Omental fat pad (tissue), 4 donors: ENCODE measurements around the gene PRELID3B. TPM values are rescaled to one million over a fixed set of nuclear protein-coding genes. Genes with fewer than 3 reads are reported as not detected.
"Not testable (repeated sequence)": the region's sequence is repeated elsewhere in the genome, so short reads cannot be mapped to it uniquely, and the experiment has no call there.

Experiments used
- ATAC-seq: fragments of 150-250 bp; one replicate; pipeline ENCODE4 v1.9.1; 2016; ENCODE audit warnings: mild to moderate bottlenecking, moderate library complexity; ENCODE audit not compliant: low FRiP score
- DNase-seq: peaks from one replicate; pipeline ENCODE4 v3.0.0-alpha.2; 2019; ENCODE audit warnings: low spot score
- total RNA-seq, 4 donors: library from RNA; depleted of rRNA; stranded (reverse); fragments of >200 nt; gene quantifications; one replicate each; pipeline ENCODE4 v1.1.0, GENCODE V29; 2016
- TF ChIP-seq, protein P1 (sequence below), 3 donors: fragments of 450-650 bp; IDR thresholded peaks; one replicate each; pipeline ENCODE4 v1.5.1; 2016 to 2017; ENCODE audit warnings: antibody characterized with exemption in 3 of 3, mild to moderate bottlenecking in 3 of 3, moderate library complexity in 2 of 3

Gene PRELID3B
- total RNA-seq, 4 donors from 2014 or later, result 33.1 to 71.1 (median 51.2) TPM

GRCh38 chr20:59043698-59044097 lies 1.1 kb upstream of the PRELID3B start:
- DNase-seq, result no peak
- no peak for ATAC-seq
- TF ChIP-seq, protein P1, sequence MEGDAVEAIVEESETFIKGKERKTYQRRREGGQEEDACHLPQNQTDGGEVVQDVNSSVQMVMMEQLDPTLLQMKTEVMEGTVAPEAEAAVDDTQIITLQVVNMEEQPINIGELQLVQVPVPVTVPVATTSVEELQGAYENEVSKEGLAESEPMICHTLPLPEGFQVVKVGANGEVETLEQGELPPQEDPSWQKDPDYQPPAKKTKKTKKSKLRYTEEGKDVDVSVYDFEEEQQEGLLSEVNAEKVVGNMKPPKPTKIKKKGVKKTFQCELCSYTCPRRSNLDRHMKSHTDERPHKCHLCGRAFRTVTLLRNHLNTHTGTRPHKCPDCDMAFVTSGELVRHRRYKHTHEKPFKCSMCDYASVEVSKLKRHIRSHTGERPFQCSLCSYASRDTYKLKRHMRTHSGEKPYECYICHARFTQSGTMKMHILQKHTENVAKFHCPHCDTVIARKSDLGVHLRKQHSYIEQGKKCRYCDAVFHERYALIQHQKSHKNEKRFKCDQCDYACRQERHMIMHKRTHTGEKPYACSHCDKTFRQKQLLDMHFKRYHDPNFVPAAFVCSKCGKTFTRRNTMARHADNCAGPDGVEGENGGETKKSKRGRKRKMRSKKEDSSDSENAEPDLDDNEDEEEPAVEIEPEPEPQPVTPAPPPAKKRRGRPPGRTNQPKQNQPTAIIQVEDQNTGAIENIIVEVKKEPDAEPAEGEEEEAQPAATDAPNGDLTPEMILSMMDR (IDR thresholded peaks at IDR 0.05), result no peak

GRCh38 chr20:59042796-59043631 lies 428 bp upstream of the PRELID3B start:
- TF ChIP-seq, protein P1 (IDR thresholded peaks at IDR 0.05), result no peak

DNA sequence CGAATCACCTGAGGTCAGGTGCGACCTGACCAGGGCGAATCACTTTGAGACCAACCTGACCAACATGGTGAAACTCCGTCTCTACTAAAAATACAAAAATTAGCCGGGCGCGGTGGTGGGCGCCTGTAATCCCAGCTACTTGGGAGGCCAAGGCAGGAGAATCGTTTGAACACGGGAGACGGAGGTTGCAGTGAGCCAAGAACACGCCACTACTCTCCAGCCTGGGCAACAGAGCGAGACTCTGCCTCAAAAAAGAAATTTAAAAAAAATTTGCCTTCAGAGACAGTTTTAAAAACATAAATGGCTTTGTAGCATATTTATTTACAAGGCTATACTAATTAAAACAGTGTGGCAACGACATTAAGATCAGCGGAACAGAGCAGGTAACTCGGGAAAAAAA lies 1.1 kb downstream of the PRELID3B start:
- not testable (repeated sequence) for ATAC-seq, DNase-seq

More at GRCh38 chr20:59042796-59043631, 428 bp upstream of the PRELID3B start:
- ATAC-seq, result peak; percentile 99
- DNase-seq, result peak; percentile 67

GRCh38 chr20:59040667-59041066 lies 1.9 kb downstream of the PRELID3B start:
- DNase-seq (no peak), ATAC-seq (no peak)
- TF ChIP-seq, protein P1 (IDR thresholded peaks at IDR 0.05), result no peak

DNA sequence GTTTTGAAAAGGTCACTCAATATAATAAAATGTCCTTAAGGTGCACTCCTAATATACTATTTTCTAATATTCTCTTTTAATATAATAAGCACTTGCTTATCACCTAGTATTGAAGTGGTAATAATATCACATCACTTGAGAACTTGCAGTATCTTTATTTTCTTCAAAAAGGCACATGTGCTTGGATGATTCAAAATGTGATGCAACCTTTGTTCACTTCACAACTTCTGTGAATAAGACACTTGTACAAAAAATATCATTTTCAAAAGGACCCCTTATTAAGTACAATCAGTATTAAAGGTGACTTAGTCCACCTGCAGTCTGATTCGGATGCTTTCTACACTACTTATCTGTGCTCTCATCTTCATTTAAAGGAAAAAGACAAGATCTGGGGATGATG lies 3.4 kb downstream of the PRELID3B start:
- TF ChIP-seq, protein P1 (IDR thresholded peaks at IDR 0.05), result no peak
- no peak for DNase-seq

DNA sequence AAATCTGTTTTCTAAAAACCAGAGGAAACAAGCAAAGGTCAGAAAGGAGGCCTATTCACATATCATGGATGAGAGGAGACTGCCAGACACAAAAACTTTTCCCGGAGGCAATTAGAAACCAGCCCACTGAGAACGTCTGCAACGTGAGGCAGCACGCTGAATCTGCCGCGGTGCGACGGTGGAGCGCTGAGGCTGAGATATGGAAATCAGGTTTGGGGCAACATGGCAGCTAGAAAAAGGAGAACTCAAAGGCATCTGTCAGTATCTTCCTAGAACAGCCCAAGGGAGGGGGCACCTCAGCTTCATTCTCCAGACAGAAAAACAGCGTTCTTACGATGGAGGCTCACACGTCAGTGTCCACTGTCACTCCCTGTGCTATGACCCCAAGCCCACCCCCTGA lies 5.2 kb downstream of the PRELID3B start:
- TF ChIP-seq, protein P1 (IDR thresholded peaks at IDR 0.05), result no peak
- ATAC-seq (no peak), DNase-seq (no peak)

More for the DNA sequence above, 3.4 kb downstream of the PRELID3B start:
- no peak for ATAC-seq

DNA sequence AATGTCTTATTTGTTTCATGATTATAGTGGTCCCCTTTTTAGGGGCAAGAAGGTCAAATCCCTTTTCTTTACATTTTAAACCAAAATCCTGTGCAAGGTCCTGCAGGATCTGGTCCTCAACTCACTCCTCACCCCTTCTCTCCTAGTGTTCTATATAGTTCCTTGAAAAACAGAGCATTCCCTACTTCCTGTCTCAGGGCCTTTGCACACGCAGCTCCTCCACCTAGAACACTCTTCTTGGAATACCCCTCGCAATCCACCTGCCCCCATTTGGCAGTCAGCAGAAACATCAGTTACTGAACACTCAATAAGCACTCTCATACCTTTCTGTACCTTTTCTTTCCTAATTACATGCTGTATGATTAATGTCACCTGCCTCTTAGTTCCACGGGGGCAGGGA lies 7.2 kb downstream of the PRELID3B start:
- DNase-seq (no peak), ATAC-seq (no peak)
- TF ChIP-seq, protein P1 (IDR thresholded peaks at IDR 0.05), result no peak
